SHP77 (cell line): ENCODE measurements around the gene LOXL4.

Source experiments
- DNase-seq, 2 experiments: peaks; one replicate each; lab custom pipeline; 2025; lab: John Stamatoyannopoulos, UW

Gene LOXL4

GRCh38 chr10:98267894-98268693 lies at the start of gene LOXL4:
Gene LOXL4, minus strand, starts transcription at chr10:98268194. Its CDS starts 5,175 bp downstream, at chr10:98263019.
- DNase-seq, result peak in 1 of 2 experiments; percentile 8

DNA sequence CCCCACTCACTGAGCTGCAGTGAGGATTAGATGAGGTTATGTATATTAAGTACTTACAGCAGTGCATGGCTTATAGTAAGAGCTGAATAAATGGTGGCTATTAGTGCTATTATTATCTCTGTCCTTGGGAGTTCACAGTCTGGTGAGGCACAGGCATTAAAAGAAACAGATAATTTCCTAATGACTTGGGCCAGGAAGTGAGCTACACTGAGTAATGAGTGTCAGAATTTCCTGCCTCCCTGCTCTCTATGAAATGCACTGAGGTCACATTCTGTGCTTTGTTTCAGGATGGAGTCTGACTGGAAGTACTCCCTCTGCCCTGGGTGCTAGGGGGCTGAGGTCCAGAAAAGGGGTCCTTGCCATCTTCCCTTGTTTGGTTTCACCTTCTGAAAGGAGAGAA lies 48.7 kb upstream of the LOXL4 start:
- no peak for DNase-seq

GRCh38 chr10:98316170-98316569 lies 48.2 kb upstream of the LOXL4 start:
- DNase-seq, result no peak

GRCh38 chr10:98314532-98315284 lies 46.7 kb upstream of the LOXL4 start:
- DNase-seq, result no peak

DNA sequence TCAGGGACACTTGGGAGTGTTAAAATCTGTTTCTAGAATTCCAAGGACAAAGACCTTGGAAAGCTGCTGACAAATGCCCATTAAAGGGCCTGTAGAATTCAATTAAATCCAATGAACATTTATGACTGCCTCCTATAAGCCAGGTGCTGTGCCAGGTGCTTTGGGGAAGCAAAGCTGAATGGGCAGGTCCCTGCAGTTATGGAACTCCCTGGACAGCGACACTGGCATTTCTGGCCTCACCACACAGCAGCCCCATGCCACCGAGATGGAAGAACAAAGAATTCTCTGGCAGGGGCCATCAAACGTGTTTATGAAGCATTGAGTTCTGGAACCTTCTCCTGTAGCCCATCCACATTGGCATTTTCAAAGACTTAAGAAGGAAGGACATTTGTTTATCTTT lies 45.6 kb upstream of the LOXL4 start:
- no peak for DNase-seq

GRCh38 chr10:98312822-98313221 lies 44.8 kb upstream of the LOXL4 start:
- no peak for DNase-seq

DNA sequence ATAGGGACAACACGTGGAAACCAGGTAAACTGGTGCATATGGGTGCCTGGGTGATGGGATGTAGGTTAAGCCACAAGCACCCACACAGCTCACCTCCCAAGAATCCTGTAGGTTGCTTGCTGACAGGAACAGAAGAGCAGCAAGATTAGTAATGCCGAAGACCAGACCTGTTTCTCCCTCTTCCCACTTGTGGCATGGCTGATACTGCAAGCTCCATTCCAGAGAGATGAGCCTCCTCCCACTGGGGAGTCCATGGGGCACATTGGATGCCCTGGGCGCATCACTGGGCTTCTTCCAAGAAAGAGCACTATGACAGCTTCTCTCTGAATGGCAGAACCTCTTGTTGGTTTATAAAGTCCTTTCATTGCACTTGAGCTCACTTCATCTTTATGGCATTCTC lies 44.4 kb upstream of the LOXL4 start:
- no peak for DNase-seq

DNA sequence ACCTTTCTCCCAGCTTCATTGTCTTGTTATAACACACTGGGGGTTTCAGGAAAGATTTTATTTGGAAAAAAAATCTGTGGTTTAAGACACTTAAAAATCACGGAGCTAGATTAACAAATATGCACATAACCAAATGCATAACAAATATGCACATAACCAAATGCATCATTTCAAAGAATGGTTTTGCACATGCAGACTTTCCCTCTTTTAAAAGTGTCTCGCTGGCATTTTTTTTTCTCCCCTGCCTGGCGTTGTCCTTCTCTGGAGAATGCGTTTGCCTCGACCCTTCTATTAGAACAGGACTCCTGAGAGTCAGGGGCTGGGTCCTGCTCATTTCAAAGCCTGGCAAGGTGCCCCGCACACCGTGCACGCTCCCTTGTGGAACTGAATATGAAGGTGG lies 42.7 kb upstream of the LOXL4 start:
- DNase-seq, result no peak

DNA sequence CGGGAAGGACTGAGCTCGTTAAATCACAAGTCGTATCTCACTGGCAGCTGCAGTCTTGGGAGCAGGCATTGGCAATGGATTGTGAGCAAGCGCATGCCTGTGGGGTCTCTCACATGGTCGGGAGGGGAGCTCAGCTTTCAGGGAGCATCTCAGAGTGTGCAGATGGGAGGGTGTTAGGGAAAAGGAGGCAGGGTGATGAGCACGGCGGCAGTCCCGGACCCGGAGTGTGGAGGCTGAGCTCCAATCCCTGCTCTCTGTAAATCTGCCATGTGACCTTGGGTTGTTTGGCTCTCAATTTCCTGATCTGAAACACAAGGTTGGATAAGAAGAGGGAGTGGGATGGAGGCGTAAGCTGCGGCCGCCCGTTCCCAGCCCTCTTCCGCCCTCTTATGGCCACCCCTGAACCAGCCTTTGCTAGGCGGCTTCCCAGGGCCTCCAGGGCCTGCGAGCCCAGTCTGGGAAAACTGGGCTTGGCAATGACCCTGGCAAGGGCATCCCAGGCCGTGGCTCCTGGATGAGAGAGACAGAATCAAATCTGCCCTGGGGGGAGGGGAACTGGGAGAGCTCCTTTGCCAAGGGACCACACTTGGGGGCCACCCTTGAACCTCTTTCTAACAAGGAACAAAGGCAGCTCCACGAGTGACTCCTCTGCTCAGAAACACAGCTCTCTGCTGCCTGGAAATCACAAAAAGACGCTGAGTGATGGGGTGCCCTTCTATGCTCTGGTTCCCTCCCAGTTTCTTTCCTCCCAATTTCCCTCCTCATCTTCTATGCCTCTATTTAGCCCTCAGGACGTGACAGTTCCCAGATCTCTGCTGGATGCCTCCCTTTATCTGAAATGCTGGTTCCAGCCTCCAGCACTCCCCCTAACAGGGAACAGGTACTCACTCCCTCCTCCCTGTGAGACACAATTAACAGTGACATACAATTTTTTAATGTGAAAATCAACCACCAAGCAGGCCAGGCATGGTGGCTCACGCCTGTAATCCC lies 41.7 kb upstream of the LOXL4 start:
- DNase-seq, result peak; percentile 79 to 80

- no peak for DNase-seq
These were observed 40.8 kb upstream of the LOXL4 start for GRCh38 chr10:98308669-98309365.

DNA sequence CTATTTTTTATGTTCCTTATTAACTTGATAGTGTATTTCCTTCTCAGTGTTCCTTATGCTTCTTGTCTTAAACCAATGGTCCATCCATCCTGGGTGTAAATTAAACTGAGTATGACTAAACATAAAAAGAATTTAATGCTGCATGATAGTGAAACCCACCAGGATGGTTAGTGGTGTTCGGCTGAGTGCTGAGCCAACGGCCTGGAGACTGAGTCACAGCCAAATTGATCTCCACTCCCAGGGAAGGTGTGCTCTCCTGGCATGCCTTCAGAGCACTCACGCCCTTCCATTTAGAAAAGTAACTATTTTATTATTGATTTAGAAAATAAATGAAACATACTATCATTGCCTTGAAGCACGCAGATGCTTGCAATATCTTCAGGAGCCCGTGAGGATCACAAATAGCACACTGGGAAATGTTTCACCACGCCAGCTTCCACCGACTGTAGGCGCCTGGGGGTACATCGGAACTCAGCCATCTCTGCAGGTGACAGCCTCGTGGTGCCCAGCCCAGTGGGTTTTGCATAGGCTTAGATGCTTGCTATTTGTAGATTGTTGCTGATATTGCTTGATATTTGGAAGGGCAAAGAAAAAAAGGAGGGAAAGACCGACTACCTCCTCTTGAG lies 40.0 kb upstream of the LOXL4 start:
- no peak for DNase-seq

- no peak for DNase-seq
These were observed 38.5 kb upstream of the LOXL4 start for GRCh38 chr10:98306501-98306900.

DNA sequence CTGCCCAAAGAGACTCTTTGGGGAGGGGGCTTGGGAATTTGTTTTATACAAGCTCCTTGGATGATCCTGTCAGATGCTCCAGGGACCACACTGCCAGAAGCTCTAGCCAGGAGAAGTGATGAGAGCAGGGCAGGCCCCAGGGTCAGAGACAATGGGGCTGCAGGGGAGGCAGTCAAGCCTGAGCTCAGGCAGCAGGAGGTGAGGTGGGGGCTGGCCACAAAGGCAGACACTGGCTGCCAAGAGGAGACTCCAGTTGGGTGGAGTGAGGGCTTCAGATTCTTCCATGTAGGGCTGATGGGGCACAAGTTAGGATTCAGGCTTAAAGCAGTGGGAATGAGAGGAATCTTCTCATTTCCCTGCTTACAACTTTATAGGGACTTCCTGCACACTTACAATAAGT lies 35.6 kb upstream of the LOXL4 start:
- no peak for DNase-seq

DNA sequence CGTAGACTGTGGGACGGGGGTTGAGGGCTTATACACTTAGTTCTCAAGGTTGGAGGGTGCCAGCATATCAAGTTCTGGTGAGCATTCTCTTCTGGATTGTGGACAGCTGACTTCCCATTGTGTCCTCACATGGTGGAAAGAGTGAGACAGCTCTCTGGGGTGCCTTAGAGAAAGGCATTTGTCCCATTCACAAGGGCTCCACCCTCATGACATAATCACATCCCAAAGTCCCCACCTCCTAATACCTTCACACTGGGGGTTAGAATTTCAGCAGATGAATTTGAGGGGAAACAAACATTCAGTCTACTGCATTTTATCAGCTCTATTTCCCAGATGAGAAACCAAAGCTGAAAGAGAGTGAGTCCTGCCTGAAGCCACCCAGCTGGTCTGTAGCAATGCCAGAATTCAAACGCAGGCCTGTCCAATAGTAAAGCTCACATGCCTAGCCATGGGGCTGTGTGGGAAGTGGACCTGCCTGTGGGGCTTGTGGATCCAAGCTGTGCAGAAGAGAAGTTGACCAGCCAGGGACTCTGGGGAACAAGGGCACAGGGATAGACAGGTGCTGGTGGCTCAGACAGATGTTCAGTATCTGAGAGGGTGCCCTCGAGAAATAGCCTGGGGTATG lies 34.9 kb upstream of the LOXL4 start:
- no peak for DNase-seq

DNA sequence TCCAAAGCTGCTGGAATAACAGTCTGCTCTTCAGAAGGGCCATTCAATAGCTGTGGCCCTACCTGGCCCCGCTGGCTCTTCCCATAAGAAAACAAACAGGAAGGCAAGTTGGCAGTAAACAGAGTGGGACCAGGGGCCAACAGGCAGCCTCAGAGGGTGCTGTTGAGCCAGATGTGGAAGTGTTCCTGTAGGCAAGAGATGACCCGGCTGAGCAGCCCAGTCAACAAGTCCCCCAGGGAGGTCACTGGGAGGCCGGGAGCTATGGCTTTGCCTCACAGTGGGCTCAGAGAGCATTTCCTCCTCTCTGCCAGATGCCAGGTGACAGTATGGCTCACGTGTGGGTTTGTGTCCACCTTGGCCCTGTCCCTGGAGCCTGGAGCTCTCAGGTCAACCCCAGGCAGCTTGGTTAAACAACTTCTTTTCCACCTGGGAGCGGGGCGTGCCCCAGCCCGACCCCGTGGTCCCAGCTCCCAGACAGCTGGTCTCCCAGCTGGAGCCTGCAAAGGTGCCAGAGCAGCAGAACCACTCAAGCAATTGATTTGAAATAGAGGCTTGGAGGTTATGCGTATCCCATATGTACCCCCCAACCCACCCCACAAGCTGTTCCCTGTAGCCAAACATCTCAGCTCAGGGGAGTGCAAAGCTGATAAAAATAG lies 33.8 kb upstream of the LOXL4 start:
- no peak for DNase-seq

DNA sequence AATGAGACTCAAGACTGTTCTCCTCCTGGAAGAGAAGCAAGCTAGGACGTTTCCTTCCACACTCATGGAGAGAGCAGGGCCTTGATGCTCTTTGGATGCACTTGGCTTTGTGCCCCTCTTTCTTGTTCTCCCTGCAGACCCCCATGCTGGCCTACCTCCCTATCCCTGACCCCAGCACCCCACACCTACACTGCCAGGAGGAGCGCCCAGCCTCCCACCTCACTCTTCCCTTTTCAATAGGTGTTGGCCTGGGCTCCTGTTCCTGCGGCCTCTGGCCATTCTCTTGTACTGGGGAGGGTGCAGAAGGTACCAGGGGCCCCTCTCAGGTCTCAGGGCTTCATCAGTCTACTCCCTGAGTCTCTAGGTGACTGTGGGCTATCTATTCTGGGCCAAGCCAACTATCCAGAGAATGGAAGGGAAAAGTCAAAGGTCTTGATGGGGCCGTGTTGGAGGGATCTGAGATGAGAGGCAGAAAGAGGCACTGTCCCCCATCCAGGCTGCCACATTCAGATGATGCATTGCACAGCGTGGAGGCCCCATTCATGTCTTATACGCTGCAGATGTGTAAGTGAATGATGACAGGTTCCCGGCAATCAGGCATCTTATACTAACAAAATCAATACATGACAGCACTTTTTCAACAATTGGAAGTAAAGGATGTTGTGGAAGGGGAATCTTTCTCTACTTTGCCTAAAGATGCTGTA lies 32.7 kb upstream of the LOXL4 start:
- DNase-seq, result no peak

DNA sequence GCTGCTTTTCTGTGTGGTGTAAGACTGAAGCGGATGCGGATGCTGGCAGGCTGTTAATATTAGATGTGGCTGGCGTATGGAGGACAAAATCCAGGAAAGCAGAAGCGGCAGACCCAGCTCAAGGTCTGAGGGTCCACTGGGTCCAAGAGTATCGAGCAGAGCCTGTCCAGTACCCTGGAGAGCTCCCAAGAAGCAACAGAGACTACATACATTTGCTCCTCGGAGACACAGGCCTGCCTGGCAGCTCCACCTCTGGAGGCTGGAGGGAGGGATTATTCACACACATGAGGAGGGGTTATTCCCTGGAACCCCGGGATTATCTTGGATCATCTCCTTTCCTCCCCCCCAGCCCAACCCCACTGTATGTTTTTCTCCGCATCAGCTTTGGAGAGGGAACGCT lies 31.3 kb upstream of the LOXL4 start:
- no peak for DNase-seq

GRCh38 chr10:98296524-98296923 lies 28.5 kb upstream of the LOXL4 start:
- DNase-seq, result no peak

DNA sequence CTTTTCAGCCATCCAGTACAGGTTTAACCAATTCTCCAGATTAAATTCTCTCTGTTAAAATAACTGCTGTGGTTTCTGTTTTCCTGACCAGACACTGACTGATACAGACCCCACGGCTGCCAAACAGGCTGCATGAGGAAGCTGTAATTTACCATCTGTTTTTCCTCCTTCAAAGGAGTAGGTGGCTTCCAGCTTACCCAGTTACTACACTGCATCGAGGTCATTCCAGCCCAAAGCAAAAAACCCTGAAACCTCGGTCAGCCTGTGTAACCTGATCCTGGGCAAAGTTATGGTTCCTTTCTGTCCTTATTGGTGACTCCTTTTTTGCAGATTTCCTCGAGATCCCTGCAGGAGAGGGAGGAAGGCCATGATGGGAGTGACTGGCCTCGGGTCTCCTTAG lies 27.9 kb upstream of the LOXL4 start:
- no peak for DNase-seq
